ENCODE results near the gene ORC3. TPM values are rescaled to one million over a fixed set of nuclear protein-coding genes. Genes with fewer than 3 reads are reported as not detected.
A peak's percentile ranks its signal among the peaks of the same experiment; 100 is the strongest.

ORC3 gene
- total and polyA plus RNA-seq, 2 of the 4 experiments (the other 2 are of a cell fraction) = 22.3 to 30.6 TPM

- H3K27ac ChIP-seq (ENCODE audit: insufficient read depth, low read length) = peak overlapping the region; percentile 49; the same call in 1 of the 2 replicates
- peak overlapping the region; percentile 72 for H2BK5ac ChIP-seq (ENCODE audit: low read depth, low read length, poor library complexity, severe bottlenecking)
- H2AFZ ChIP-seq (replicated peaks; ENCODE audit: low read length, poor library complexity) = no peak overlapping the region
- ATAC-seq (ENCODE audit: low read depth) (no peak), DNase-seq (peak; percentile 91)
- H3K4me1 ChIP-seq (ENCODE audit: control insufficient read depth, insufficient read depth, low read length) = peaks cover 10% of the 10 kb centered on the region
- H4K20me1 ChIP-seq (ENCODE audit: insufficient read depth, low read length) = peaks cover 77% of the 10 kb centered on the region
- H3K9me1 ChIP-seq (ENCODE audit: insufficient read depth, low read length) = 0 out of 2 replicates have a peak, but pooled peaks cover 3% of the 10 kb centered on the region
- no peak overlapping the region for H2BK20ac ChIP-seq (ENCODE audit: low read depth, low read length)
- WGBS, 2 experiments (ENCODE audit: extremely low coverage in 2 of 2, insufficient read length in 1 of 2) = 0% methylated on average over 3 of the region's 8 CpGs; no CpG with 5 or more reads in 1 of the 2 experiments
- H4K5ac ChIP-seq (ENCODE audit: low read depth, low read length) = no peak overlapping the region
- ChIA-PET POLR2A (ENCODE audit: unreplicated experiment) (interaction anchor here (0.5 to 0.6 kb wide), 6 partner anchors 9 to 1175 kb away, joined by 3 to 5 read pairs (median 4); no protein-coding TSS in a partner anchor), CTCF (interaction anchor here (1.0 to 1.2 kb wide), 2 partner anchors 16 to 21 kb away, joined by 4 to 5 read pairs; no protein-coding TSS in a partner anchor)
- H3K9ac ChIP-seq (ENCODE audit: low read depth, low read length) = no peak overlapping the region; the same call in 1 of the 2 replicates
- H3K23ac ChIP-seq (ENCODE audit: low read depth, low read length) = peak overlapping the region; percentile 89
- peak overlapping the region; percentile 4; the same call in 1 of the 2 replicates for H2AK5ac ChIP-seq (ENCODE audit: low read depth, low read length)
- dilution Hi-C loops (cut with HindIII; ENCODE audit: low sequenced_read_pairs, unreplicated experiment) (no loop called here), in situ Hi-C loops (cut with MboI; ENCODE audit: low sequenced_read_pairs) (no loop called here), intact Hi-C loops (cut with micrococcal nuclease) (loop anchor here (2.0 to 10.0 kb wide), 4 partner anchors 99 to 541 kb away; partner anchors contain the start of gene ZNF292)
- peak overlapping the region; percentile 25; the same call in 1 of the 2 replicates for H3K18ac ChIP-seq (ENCODE audit: low read depth, low read length)
- TF ChIP-seq CEBPB (IDR thresholded peaks at IDR 0.05; ENCODE audit: low read depth, low read length) = peak; percentile 50; the same call in 1 of the 2 replicates
- no peak for TF ChIP-seq CHD1 (IDR thresholded peaks at IDR 0.05; ENCODE audit: low read depth, low read length)
- no peak overlapping the region; the same call in 1 of the 2 replicates for H3K56ac ChIP-seq (ENCODE audit: extremely low read depth, insufficient read depth, low read length)
- H3K9me3 ChIP-seq (ENCODE audit: control insufficient read depth, insufficient read depth, low read length) = no peaks in the 10 kb centered on the region
- no peak overlapping the region for H2AK9ac ChIP-seq (replicated peaks; ENCODE audit: low read depth, low read length, poor library complexity)
- H2BK15ac ChIP-seq (ENCODE audit: low read depth, low read length) = no peak overlapping the region
- peak overlapping the region; percentile 53; the same call in 1 of the 2 replicates for H3K14ac ChIP-seq (replicated peaks; ENCODE audit: low read depth, low read length)
- peaks cover 0 to 17% of the 10 kb centered on the region in 2 experiments; a peak in 2 of 4 replicates for H3K79me1 ChIP-seq (ENCODE audit: low read depth in 1 of 2, low read length in 2 of 2)
- H3K36me3 ChIP-seq (ENCODE audit: control insufficient read depth, insufficient read depth, low read length) = no peaks in the 10 kb centered on the region
- H4K91ac ChIP-seq (ENCODE audit: insufficient read depth, low read depth, low read length) = no peak overlapping the region
- no TSS peak for BruUV-seq (replicated peaks)
- peak overlapping the region; percentile 96 for H3K4me2 ChIP-seq (ENCODE audit: low read depth, low read length)
- no peaks in the 10 kb centered on the region for H3K27me3 ChIP-seq (ENCODE audit: control insufficient read depth, insufficient read depth, low read length)
- H3K4ac ChIP-seq (ENCODE audit: low read depth, low read length) = no peak overlapping the region
- H4K8ac ChIP-seq (ENCODE audit: low read depth in 2 of 2, low read length in 2 of 2) = no peak overlapping the region
- no peak overlapping the region for H2BK120ac ChIP-seq (ENCODE audit: low read depth, low read length)
- H3K4me3 ChIP-seq (ENCODE audit: insufficient read depth, low read depth, low read length) = peak overlapping the region; percentile 59
These were observed 107.9 kb downstream of the ORC3 start for GRCh38 chr6:87697581-87698546.

All from IMR-90 (cell line).